NCI-H128 (cell line): ENCODE results near the gene MRPL12.
A peak's percentile ranks its signal among the peaks of the same experiment; 100 is the strongest.

ENCODE experiments used
- DNase-seq: peaks from one replicate; lab custom pipeline; 2025; ENCODE audit not compliant: unreplicated experiment; lab: John Stamatoyannopoulos, UW

MRPL12 gene

DNA sequence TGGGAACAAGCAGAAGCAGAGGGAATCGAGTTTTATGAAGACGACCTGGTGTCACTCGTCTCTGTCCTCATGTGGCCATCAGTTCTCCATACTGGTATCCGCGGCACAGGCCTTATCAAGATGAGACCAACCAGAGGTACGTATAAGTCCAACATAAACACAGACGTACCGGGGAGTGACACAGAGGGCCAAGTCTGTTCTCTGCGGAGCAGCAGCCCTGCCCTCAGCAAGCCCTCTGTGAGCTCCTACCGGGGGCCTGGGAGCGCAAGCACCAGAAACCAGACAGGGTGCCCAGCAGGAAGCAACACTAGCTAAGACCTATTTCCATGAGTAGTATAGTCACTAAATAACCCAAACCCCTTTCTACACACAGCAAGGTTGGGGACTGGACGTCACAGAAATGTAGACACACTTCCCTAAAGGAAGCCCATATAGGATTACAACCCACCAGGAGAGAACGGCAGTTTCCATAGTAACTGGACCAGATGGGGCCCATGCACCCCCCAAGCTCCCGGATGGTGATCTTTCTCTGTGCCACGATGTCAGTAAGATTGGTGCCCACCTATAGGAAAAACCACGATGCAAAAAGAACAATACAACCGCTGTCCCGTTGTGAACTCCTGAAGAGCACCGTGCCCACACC is 20.5 kb upstream of the MRPL12 start:
- DNase-seq, result no peak

DNA sequence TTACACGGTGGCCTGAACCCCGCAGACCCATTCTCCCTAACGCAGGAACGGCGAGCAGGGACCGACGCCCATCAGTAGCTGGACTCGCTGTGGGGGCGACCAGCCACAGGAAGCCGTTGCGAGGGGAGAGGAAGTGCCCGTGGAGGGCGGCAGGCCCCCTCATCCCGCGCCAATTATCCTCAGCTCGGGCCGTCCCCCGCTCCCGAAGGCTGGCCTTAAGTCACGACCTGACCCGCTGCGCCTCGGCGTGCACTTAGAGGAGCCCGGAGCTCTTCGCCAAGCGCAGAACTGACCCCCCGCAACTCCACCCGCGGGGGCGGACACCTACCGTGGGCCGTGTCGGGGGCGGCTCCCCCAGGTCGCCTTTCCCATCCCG is 20.0 kb upstream of the MRPL12 start:
- no peak for DNase-seq

DNA sequence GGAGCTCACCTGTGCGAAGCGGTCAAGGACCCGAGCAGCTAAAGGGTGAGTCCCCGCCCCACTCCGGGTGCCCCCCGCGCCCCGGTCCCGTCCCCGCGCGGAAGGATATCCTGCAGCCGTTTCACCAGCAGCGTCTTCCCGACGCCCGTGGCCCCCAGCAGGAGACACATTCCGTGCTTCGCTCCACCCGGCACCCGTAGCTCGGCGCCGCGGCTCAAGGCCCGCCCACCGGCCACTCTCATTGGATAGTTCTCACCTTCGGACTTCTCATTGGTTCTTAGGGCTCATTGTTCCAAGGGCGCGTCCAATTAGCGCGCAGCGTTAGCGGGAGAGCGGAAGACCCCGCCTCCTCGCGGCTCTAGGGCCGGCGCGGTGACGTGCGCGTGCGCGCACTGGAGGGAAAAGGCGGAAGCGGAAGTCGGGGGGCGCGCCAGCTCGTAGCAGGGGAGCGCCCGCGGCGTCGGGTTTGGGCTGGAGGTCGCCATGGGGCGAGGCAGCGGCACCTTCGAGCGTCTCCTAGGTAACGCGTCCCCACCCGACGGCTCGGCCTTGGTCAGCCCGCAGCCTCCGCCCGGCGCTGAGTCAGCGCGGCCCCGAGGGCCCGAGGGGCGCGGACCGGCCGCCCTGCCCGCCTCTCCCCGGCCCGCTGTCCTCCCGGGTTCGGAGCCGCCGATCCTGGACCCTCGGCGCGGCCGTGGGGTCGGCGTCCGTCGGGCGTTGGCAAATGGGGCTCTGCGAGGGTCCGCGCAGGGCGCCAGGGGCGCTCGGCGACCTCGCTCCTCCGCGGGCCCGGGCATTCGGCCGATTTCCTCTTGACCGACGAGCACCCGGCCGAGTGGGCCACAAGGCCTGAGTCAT is 19.4 kb upstream of the MRPL12 start, which contains the start of the genes ARL16 and HGS:
ARL16 (minus strand) TSS at position 214 of the 858 bp plus-strand sequence; CDS start at position 170, 44 bp downstream.
HGS (plus strand) TSS at position 428 of the 858 bp plus-strand sequence; CDS start at position 484, 56 bp downstream.
- peak; percentile 92 for DNase-seq

DNA sequence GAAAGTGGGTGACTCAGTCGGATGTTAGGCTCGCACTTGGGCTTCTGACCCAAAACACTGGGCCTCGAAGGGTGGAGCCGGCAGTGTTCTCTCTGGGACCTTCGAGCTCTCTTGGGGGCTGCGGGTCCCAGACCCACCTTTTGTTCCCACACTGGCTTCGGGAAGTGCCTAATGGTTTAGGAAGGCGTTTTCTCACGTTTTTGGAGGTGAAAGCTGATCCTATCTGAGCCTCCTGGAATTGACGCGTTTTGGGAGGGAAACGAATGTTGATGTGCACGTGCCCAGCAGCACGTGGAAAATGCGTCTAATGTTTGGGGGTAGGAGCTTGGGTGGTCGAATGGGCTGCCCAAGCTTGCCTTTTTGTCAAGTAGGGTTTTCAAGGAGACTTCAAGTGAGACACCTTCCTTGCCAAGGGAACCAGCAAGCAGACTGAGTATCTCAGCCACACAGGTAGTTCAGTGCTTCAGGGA is 18.7 kb upstream of the MRPL12 start:
- DNase-seq, result no peak

DNA sequence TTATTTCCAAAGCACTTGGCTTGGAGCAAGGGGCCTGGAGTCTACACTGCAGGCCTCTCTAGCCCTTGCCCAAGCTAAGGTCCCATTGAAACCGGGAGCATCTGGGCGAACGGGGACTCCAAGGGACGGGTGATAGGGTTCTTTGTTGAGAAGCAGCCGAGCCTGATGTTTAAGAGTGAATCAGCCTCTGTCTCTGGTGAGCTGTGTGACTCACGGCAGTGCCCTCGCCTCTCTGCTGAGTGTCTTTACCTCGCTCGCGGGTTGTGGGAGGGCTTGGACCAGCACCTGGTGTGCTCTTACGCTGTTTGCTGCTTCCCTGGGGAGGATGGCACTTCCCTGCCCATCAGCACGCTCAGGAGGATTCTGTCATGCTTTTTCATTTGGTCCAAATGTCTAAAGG is 18.1 kb upstream of the MRPL12 start:
- no peak for DNase-seq

DNA sequence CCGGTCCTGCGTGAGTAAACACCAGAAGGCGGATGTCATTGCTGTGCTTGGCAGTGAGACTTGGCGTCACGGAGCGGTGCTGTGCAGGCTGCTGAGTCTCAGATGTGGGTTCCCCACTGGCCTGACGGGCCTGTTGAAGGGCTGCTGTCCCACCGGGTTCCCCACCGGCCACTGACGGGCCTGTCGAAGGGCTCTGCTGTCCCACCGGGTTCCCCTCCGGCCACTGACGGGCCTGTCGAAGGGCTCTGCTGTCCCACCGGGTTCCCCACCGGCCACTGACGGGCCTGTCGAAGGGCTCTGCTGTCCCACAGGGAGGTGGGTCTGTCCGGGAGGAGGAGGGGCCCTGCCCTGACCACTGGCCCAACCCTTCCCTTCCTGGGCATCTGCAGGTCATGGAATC is 16.6 kb upstream of the MRPL12 start:
- DNase-seq, result no peak

DNA sequence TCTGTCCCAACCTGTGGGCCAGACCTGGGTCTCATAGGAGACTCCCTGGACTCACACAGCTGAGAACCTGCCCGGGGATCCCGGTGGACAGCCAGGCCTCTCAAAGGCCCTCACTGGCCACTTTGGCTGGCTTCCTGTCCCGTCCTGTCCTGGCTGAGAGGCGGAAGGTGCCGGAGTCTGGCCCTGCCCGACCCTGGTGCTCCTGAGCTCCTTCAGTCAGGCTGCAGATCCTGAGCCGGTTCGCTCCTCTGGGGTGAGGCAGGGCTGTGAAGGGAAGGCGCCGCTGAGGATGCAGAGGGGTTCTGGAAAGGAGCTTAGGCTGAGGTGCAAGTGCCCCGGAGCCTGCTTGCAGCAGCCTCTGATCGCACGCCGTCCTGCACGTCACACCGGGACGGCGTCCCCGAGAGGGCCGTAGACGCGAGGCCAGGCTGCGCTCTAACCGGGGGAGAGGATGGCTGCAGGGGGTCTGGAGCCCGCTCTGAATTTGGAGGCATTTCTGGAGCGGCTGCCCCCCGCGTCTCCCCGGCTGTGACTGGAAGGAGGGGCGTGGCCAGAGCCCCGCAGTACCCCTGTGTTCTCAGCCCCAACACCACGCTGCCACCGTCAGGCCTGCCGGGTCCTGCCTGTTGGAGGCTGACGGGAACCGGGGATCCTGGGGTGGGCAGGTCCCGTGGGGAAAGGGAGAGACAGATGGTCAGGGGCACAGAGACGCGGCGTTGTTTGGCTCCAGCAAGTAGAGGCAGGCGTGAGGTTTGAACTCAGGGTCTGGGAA is 15.2 kb upstream of the MRPL12 start:
- no peak for DNase-seq

DNA sequence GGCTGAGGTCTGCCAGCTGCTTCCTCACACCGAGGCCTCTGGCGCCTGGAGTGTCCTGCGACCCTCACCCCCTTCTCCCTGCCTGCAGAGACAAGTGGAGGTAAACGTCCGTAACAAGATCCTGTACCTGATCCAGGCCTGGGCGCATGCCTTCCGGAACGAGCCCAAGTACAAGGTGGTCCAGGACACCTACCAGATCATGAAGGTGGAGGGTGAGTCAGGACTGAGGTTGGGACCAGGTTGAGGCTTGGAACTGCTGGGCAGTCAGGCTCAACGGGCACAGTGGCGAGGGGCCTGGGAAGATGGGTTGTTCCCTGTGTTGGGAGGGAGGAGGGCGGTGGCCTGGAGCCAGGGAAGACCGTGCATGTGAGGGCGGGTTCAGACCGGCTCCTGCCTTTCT is 14.6 kb upstream of the MRPL12 start:
- no peak for DNase-seq

DNA sequence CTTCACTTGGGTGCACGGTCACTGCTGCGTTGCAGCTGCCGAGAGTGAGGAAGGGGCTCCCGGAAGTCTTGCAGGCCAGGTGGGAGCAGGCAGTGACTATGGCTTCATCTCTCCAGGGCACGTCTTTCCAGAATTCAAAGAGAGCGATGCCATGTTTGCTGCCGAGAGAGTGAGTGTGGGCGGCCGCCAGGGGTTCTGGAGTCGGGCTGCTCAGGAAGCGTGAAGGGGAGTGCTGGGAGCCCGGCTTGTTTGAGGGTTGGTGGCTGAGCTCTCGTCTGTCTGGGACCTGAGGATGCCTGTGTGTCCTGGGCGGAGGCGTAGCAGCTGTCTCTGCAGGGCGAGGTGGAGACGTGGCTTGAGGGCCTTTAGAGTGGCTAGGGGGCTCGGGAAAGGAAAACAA is 13.1 kb upstream of the MRPL12 start:
- no peak for DNase-seq

DNA sequence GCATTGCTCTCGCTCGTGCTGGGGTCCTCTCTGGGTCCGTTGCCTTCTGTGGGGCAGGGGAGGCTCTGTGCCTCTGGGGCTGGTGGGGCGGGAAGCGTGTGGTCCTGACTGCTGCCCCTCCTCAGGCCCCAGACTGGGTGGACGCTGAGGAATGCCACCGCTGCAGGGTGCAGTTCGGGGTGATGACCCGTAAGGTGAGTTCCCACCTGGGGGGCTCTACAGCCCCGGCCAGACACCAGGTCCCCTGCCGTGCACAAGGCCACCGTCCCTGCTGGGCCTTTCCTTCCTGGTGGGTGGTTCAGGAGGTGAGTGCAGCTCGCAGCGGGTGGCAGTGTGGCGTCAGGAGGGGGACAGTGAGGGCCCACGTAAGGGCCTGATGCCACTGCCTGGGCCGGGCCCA is 12.6 kb upstream of the MRPL12 start:
- DNase-seq, result no peak

DNA sequence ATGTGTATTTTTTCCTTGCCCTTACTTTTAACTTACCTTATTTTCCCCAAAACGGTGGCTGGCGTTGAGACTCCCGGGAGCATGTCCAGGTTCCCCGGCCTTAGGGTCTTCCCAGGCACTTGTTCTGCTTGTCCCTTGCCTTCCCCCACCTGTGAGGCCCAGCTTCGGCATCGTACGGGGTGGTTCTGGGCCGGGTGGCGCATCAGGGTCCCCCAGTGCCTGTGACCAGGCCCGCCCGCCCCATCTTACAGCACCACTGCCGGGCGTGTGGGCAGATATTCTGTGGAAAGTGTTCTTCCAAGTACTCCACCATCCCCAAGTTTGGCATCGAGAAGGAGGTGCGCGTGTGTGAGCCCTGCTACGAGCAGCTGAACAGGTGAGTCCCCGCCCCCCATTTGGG is 12.0 kb upstream of the MRPL12 start:
- no peak for DNase-seq

DNA sequence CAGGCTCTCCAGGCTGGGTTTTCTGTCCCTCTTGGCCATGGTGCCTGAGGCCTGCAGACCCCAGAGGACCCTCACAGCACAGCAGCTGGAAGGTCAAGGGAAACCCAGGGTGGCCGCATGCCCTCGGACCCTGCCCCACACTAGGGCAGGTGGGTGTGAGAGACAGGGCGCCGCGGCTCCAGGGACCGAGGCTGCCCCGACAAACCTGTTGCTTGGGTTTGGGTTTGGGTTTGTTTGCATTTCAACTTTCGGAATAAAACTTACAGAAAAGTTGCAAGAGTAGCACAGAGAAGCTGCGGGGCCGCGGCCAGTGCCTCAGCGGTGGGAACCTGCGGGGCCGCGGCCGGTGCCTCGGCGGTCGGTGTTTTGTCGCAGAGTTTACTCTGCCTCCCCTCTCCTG is 11.6 kb upstream of the MRPL12 start:
- DNase-seq, result no peak

DNA sequence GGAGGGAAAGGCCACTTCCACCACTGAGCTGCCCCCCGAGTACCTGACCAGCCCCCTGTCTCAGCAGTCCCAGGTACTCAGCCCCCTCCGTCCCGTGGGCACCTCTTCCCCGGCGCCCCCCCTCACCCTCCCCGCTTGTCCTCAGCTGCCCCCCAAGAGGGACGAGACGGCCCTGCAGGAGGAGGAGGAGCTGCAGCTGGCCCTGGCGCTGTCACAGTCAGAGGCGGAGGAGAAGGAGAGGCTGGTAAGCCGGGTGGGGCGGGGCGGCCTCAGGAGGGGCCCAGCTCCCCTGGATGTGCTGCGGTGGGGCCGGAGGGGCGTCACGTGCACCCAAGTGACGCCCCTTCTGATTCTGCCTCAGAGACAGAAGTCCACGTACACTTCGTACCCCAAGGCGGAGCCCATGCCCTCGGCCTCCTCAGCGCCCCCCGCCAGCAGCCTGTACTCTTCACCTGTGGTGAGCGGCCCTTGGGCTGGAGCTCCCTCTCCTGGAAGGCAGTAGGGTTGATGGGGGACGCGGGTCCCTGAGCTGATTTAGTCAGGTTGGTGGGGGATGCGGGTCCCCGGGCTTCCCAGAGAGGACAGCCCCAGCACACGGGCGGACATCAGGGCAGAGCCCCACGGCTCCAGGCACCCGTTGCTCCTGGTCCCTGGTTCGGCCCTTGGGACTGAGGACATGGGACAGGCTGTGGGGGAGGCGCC is 9.5 kb upstream of the MRPL12 start:
- no peak for DNase-seq

DNA sequence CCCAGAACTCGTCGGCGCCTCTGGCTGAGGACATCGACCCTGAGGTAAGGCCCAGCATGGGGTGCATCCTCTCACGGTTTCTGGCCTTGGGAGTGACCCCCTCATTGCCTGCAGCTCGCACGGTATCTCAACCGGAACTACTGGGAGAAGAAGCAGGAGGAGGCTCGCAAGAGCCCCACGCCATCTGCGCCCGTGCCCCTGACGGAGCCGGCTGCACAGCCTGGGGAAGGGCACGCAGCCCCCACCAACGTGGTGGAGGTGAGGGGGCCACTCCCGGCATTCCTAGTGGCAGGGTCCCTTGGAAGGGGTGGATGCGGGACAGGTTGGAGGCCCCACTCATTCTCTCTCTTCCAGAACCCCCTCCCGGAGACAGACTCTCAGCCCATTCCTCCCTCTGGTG is 8.4 kb upstream of the MRPL12 start:
- DNase-seq, result no peak

DNA sequence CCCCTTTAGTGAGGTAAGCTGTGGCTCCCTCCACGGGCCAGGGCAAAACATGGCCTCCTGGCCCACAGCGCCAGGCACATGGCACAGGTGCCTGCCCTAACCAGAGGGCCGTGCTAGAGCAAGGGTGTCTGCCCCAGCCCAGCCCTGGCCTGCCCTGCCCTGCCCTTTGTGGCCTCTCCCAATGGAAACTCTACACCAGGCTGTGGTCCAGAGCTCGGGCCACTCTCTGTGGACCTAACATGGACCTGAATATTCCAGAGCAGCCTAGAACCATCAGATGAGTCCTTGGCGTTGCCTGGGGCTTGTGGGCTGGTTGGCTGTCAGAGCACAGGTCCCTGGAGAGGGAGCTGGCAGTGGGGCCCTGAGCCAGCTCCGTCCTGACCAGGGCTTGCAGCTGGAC is 8.0 kb upstream of the MRPL12 start:
- DNase-seq, result no peak

DNA sequence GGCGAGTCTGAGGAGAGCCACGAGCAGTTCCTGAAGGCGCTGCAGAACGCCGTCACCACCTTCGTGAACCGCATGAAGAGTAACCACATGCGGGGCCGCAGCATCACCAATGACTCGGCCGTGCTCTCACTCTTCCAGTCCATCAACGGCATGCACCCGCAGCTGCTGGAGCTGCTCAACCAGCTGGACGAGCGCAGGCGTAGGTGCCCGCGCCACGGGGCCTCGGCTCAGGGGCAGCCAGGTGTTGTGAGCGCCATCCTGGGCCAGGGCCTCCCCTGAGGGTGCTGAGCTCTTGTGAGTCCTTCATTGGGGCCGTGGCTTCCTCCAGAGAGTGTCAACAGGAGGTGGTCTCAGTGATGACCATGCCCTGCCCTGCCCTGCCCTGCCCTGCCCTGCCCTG is 7.4 kb upstream of the MRPL12 start:
- DNase-seq, result no peak

DNA sequence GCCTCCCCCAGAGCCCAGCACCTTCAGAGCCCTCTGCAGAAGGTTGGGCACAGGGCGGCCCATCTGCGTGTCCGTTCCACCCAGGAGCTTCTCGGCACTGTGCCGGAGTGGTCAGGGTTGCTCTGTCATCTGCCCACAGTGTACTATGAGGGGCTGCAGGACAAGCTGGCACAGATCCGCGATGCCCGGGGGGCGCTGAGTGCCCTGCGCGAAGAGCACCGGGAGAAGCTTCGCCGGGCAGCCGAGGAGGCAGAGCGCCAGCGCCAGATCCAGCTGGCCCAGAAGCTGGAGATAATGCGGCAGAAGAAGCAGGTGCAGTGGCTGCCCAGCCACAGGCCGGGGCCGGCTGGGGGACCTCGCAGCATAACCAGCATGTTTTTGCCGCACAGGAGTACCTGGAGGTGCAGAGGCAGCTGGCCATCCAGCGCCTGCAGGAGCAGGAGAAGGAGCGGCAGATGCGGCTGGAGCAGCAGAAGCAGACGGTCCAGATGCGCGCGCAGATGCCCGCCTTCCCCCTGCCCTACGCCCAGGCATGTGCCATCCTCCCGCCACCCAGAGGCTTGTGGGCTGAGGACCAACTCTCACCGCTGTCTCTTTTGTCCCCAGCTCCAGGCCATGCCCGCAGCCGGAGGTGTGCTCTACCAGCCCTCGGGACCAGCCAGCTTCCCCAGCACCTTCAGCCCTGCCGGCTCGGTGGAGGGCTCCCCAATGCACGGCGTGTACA is 6.8 kb upstream of the MRPL12 start:
- no peak for DNase-seq

DNA sequence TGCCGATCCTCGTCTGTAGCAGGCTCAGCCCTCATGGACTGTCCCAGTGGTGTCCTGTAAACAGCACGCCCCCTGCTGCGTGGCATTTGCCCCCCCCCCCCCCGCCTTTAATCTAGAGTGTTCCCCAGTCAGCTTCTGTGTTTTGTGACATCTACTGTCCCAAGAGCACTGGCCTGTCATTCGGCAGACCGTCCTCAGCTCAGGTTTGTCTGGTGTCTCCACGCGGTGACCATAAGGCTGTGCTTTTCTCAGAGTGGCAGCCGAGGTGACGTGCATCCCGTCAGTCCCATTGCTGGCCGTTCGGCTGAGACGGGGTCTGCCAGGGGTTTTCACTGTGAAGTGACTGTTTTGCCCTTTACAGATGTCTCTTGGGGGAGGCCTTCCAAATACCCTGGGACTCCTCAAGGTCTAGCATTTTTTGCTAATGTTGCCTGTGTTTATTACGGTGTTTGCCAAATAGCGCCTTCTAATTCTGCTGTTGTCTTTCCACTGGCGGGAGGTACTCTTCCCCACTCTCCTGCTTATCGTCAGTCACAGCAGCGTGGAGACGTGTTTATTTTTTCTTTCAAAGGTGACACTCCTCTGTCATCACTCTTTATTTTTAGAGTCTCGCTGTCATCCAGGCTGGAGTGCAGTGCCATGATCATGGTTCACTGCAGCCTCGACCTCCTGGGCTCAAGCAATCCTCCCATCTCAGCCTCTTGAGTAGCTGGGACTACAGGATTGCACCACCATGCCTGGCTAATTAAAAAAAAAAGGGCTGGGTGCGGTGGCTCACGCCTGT is 5.7 kb upstream of the MRPL12 start:
- DNase-seq, result no peak
